Hepatocyte (in vitro differentiated cells): ENCODE data around the gene GPRC5B. TPM values are rescaled to one million over a fixed set of nuclear protein-coding genes. Genes with fewer than 3 reads are reported as not detected.

Experiments used
- DNase-seq: peaks from one replicate; pipeline ENCODE4 v3.0.0-alpha.2; 2016; ENCODE audit warnings: low spot score
- H2AFZ ChIP-seq: fragments of 200-600 bp; sonication (generic); 2 replicates; pipeline ENCODE4 v1.6.0; 2016; ENCODE audit warnings: antibody characterized with exemption, mild to moderate bottlenecking
- H3K27ac ChIP-seq: fragments of 200-600 bp; sonication (generic); 2 replicates; pipeline ENCODE4 v1.5.1; 2016; ENCODE audit warnings: mild to moderate bottlenecking
- H3K27me3 ChIP-seq: fragments of 200-600 bp; sonication (generic); 2 replicates; pipeline ENCODE4 v1.6.1; 2016
- H3K36me3 ChIP-seq: fragments of 200-600 bp; sonication (generic); replicated peaks from 2 replicates; pipeline ENCODE4 v1.5.1; 2016; ENCODE audit warnings: low read depth; ENCODE audit not compliant: insufficient read depth
- H3K4me1 ChIP-seq: fragments of 200-600 bp; sonication (generic); 2 replicates; pipeline ENCODE4 v1.5.1; 2016; ENCODE audit warnings: mild to moderate bottlenecking, moderate library complexity; ENCODE audit not compliant: insufficient read depth
- H3K4me2 ChIP-seq: fragments of 200-600 bp; sonication (generic); 2 replicates; pipeline ENCODE4 v1.6.0; 2016
- H3K4me3 ChIP-seq: fragments of 200-600 bp; sonication (generic); 2 replicates; pipeline ENCODE4 v1.5.1; 2016; ENCODE audit warnings: mild to moderate bottlenecking
- H3K79me2 ChIP-seq: fragments of 200-600 bp; sonication (generic); 2 replicates; pipeline ENCODE4 v1.6.0; 2017; ENCODE audit warnings: mild to moderate bottlenecking
- H3K9me2 ChIP-seq: fragments of 200-600 bp; sonication (generic); replicated peaks from 2 replicates; pipeline ENCODE4 v1.6.0; 2017; ENCODE audit warnings: mild to moderate bottlenecking; ENCODE audit not compliant: insufficient read depth
- H3K9me3 ChIP-seq: fragments of 200-600 bp; sonication (generic); 2 replicates; pipeline ENCODE4 v1.5.1; 2016; ENCODE audit warnings: low read depth, mild to moderate bottlenecking
- H4K20me1 ChIP-seq: fragments of 200-600 bp; sonication (generic); 2 replicates; pipeline ENCODE4 v1.6.0; 2016; ENCODE audit warnings: mild to moderate bottlenecking; ENCODE audit not compliant: insufficient read depth, poor library complexity, severe bottlenecking
- EZH2 ChIP-seq: fragments of 200-600 bp; sonication (generic); IDR thresholded peaks from 2 replicates; pipeline ENCODE4 v1.6.1; 2016; ENCODE audit warnings: antibody characterized with exemption, mild to moderate bottlenecking, borderline replicate concordance
- EZH2phosphoT487 ChIP-seq: fragments of 200-600 bp; sonication (generic); IDR thresholded peaks from one replicate; pipeline ENCODE4 v1.6.1; 2018; ENCODE audit warnings: antibody characterized with exemption, mild to moderate bottlenecking, low read depth, moderate library complexity; ENCODE audit not compliant: unreplicated experiment, severe bottlenecking
- WGBS: methylation state at CpG from one replicate; pipeline ENCODE4 v1.1.6; 2016; ENCODE audit warnings: low lambda C conversion rate; ENCODE audit errors: missing lambda C conversion rate; 5-methylcytosine and 5-hydroxymethylcytosine counted together
- polyA plus RNA-seq: library from polyadenylated mRNA; unstranded; fragments of >200 nt; fragmentation: Nextera tagmentation; extraction: Ambion mirVana; gene quantifications from 2 replicates; pipeline ENCODE4 v1.2.1, GENCODE V29; 2016
- total RNA-seq: library from RNA; depleted of rRNA; stranded (reverse); fragments of >200 nt; gene quantifications from 2 replicates; pipeline ENCODE4 v1.2.3, GENCODE V29; 2014
- TF ChIP-seq, protein P1 (sequence below): fragments of 200-600 bp; sonication (generic); IDR thresholded peaks from 2 replicates; pipeline ENCODE4 v1.5.1; 2016; ENCODE audit warnings: antibody characterized with exemption, mild to moderate bottlenecking; ENCODE audit not compliant: poor library complexity

Gene GPRC5B
- total and polyA plus RNA-seq, 2 experiments from 2014 or later = 36.2 to 73.1 TPM

DNA sequence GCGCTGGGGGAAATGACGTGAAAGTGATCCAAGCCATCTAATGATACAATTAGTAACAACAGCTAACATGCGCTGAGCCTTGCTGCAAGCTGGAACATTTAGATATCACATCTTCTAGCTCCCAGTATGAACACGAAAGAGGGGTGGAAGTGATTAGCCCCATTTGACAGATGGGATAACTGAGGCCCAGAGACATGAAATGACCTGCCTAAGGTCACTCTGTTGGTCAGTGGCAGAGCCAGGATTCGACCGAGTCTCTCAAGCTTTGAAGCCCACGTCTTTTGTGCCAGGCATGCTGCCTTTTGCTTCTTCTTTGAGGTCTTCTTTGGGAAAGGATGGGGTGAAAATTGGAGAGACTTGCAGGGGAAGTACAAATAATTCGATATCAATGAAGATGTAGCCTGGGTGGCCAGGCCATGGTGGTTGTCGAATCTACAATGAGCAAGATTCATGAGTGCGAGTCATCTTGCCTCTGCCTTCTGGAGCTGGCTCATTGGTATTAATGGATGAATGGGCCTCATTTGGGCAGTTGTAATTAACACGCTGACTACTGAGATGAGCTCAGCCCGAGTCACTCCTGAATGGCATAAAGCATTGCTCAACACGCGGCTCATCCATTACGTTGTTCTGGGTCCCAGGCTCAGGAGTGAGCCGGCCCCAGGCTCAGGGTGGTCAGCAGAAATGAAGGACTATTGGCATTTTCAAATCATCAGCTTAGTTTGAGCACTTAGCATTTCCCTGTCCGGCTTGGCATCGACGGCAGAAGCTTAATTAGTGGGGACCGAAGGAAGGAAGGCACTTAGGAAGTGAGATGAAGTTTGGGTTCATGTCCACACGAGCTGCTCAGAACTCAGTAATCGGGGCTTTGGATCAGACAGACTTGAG, 28.0 kb upstream of the GPRC5B start:
- H3K4me1 ChIP-seq = no peaks in the 10 kb centered on the region
- no peaks in the 10 kb centered on the region for H3K36me3 ChIP-seq
- no peak overlapping the region for H2AFZ ChIP-seq
- no peaks in the 10 kb centered on the region for H3K79me2 ChIP-seq
- no peak overlapping the region for H3K27ac ChIP-seq
- no peak for DNase-seq
- no peaks in the 10 kb centered on the region for H3K9me2 ChIP-seq
- no peaks in the 10 kb centered on the region for H4K20me1 ChIP-seq
- H3K27me3 ChIP-seq = no peaks in the 10 kb centered on the region
- H3K4me3 ChIP-seq = no peak overlapping the region
- no peak overlapping the region for H3K4me2 ChIP-seq
- WGBS = 82% methylated on average over 22 of the region's 22 CpGs
- no peaks in the 10 kb centered on the region for H3K9me3 ChIP-seq
- TF ChIP-seq, protein P1, sequence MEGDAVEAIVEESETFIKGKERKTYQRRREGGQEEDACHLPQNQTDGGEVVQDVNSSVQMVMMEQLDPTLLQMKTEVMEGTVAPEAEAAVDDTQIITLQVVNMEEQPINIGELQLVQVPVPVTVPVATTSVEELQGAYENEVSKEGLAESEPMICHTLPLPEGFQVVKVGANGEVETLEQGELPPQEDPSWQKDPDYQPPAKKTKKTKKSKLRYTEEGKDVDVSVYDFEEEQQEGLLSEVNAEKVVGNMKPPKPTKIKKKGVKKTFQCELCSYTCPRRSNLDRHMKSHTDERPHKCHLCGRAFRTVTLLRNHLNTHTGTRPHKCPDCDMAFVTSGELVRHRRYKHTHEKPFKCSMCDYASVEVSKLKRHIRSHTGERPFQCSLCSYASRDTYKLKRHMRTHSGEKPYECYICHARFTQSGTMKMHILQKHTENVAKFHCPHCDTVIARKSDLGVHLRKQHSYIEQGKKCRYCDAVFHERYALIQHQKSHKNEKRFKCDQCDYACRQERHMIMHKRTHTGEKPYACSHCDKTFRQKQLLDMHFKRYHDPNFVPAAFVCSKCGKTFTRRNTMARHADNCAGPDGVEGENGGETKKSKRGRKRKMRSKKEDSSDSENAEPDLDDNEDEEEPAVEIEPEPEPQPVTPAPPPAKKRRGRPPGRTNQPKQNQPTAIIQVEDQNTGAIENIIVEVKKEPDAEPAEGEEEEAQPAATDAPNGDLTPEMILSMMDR = no peak
- TF ChIP-seq EZH2phosphoT487 (no peak), EZH2 (no peak)

DNA sequence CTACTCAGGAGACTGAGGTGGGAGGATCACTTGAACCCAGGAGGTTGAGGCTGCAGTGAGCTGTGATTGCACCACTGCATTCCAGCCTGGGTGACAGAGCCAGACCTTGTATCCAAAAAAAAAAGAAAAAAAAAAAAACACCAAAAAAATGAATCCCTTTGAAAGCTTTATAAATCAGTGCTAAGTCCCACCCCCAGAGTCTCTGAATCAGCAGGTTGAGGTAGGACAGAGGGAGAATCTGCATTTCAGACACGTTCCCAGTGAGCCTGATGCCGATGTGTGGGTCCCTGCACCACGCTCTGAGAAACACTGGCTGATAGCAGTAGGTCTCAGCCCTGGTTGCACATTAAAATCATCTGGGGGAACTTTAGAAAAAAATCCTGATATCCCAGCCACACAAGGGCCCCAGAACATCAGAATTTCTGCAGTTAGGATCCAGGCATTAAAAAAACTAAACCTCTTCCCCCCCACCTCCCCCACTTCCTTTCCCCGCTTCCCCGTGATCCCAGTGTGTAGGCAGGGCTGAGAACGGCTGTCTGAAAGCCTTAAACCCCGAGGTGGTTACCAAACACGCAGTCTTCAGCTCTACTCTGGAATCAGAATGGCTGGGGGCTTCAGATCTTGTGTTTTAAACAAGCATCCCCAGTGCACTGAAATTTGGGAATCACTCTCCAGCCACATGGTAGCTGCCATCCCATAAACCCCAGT, 27.3 kb upstream of the GPRC5B start:
- H3K4me2 ChIP-seq = no peak overlapping the region
- no peaks in the 10 kb centered on the region for H3K9me3 ChIP-seq
- no peaks in the 10 kb centered on the region for H3K79me2 ChIP-seq
- 65% methylated on average over 8 of the region's 8 CpGs for WGBS
- no peak overlapping the region for H2AFZ ChIP-seq
- H3K27ac ChIP-seq = no peak overlapping the region
- H3K36me3 ChIP-seq = no peaks in the 10 kb centered on the region
- H4K20me1 ChIP-seq = no peaks in the 10 kb centered on the region
- H3K27me3 ChIP-seq = no peaks in the 10 kb centered on the region
- H3K9me2 ChIP-seq = no peaks in the 10 kb centered on the region
- no peak for DNase-seq
- H3K4me1 ChIP-seq = no peaks in the 10 kb centered on the region
- TF ChIP-seq, protein P1 = no peak
- TF ChIP-seq EZH2 (no peak), EZH2phosphoT487 (no peak)
- no peak overlapping the region for H3K4me3 ChIP-seq

DNA sequence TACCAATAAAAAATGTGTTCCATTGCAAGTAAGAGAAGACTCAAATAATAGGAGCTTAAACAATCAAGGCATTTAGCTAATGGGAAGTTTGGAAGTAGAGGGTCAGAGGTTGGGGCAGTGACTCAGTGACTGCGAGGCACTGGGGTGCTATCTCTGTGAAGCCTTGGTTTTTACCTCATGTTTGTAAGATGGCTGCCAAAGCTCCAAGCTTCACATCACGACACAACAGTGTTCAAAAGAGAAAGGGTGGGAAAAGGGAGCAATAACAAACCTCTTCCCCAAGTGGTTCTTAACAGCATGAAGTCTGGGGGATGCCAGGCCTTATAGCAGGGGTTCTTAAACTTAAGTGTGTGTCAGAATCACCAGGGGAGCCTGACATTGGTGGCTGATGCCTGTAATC, 26.6 kb upstream of the GPRC5B start:
- no peaks in the 10 kb centered on the region for H4K20me1 ChIP-seq
- no peaks in the 10 kb centered on the region for H3K9me2 ChIP-seq
- H3K36me3 ChIP-seq = no peaks in the 10 kb centered on the region
- H3K4me2 ChIP-seq = no peak overlapping the region
- H3K4me3 ChIP-seq = no peak overlapping the region
- H3K27ac ChIP-seq = no peak overlapping the region
- no peak for DNase-seq
- H3K4me1 ChIP-seq = no peaks in the 10 kb centered on the region
- WGBS = 97% methylated on average over 2 of the region's 2 CpGs
- TF ChIP-seq, protein P1 = no peak
- TF ChIP-seq EZH2 (no peak), EZH2phosphoT487 (no peak)
- H3K9me3 ChIP-seq = no peaks in the 10 kb centered on the region
- H3K27me3 ChIP-seq = no peaks in the 10 kb centered on the region
- H3K79me2 ChIP-seq = no peaks in the 10 kb centered on the region
- no peak overlapping the region for H2AFZ ChIP-seq
